ENCODE measurements around the gene PCDHGA8. TPM values are rescaled to one million over a fixed set of nuclear protein-coding genes. Genes with fewer than 3 reads are reported as not detected.

Gene PCDHGA8
- total and polyA plus RNA-seq, 4 donors: 0.13 to 6.8 (median 1.8) TPM

Other genes with a start within 250 kb of the PCDHGA8 start
Only the 30 nearest of the 37 such genes appear.
- gene PCDHB9, start 205.5 kb upstream of the PCDHGA8 start, total RNA-seq: 1 to 10 TPM; 3.0 to 3.8 TPM
- 1 to 10 TPM in 1 of 2 donors, under 1 TPM in 1; 0.25 to 2.1 TPM for gene PCDHB9, start 205.5 kb upstream of the PCDHGA8 start, polyA plus RNA-seq
- gene PCDHB10, start 200.3 kb upstream of the PCDHGA8 start, total RNA-seq: 1 to 10 TPM; 3.6 to 7.7 TPM
- 1 to 10 TPM in 1 of 2 donors, under 1 TPM in 1; 0.25 to 4.5 TPM for gene PCDHB10, start 200.3 kb upstream of the PCDHGA8 start, polyA plus RNA-seq
- gene PCDHB11, start 193.0 kb upstream of the PCDHGA8 start, total RNA-seq: 10 to 100 TPM in 1 of 2 donors, 1 to 10 TPM in 1; 8.1 to 15.3 TPM
- gene PCDHB11, start 193.0 kb upstream of the PCDHGA8 start, polyA plus RNA-seq: 1 to 10 TPM; 2.9 to 4.7 TPM
- gene PCDHB12, start 183.9 kb upstream of the PCDHGA8 start, total RNA-seq: 1 to 10 TPM; 5.7 to 6.7 TPM
- gene PCDHB12, start 183.9 kb upstream of the PCDHGA8 start, polyA plus RNA-seq: 1 to 10 TPM in 1 of 2 donors, under 1 TPM in 1; 0.75 to 2.9 TPM
- 1 to 10 TPM; 4.2 to 6.7 TPM for gene PCDHB13, start 178.7 kb upstream of the PCDHGA8 start, total RNA-seq
- 1 to 10 TPM in 1 of 2 donors, under 1 TPM in 1; 0.75 to 1.3 TPM for gene PCDHB13, start 178.7 kb upstream of the PCDHGA8 start, polyA plus RNA-seq
- 10 to 100 TPM in 1 of 2 donors, 1 to 10 TPM in 1; 7.5 to 10.1 TPM for gene PCDHB14, start 169.3 kb upstream of the PCDHGA8 start, total RNA-seq
- 1 to 10 TPM; 1.0 to 5.0 TPM for gene PCDHB14, start 169.3 kb upstream of the PCDHGA8 start, polyA plus RNA-seq
- 10 to 100 TPM in 1 of 2 donors, 1 to 10 TPM in 1; 8.7 to 10.9 TPM for gene PCDHB15, start 147.2 kb upstream of the PCDHGA8 start, total RNA-seq
- 10 to 100 TPM in 1 of 2 donors, 1 to 10 TPM in 1; 4.4 to 12.1 TPM for gene PCDHB15, start 147.2 kb upstream of the PCDHGA8 start, polyA plus RNA-seq
- 1 to 10 TPM in 1 of 2 donors, under 1 TPM in 1; 0.69 to 1.1 TPM for gene SLC25A2, start 88.6 kb upstream of the PCDHGA8 start, total RNA-seq
- gene SLC25A2, start 88.6 kb upstream of the PCDHGA8 start, polyA plus RNA-seq: not detected
- 10 to 100 TPM; 59.8 to 79.1 TPM for gene TAF7, start 71.8 kb upstream of the PCDHGA8 start, total RNA-seq
- gene TAF7, start 71.8 kb upstream of the PCDHGA8 start, polyA plus RNA-seq: 10 to 100 TPM; 53.5 to 65.3 TPM
- 1 to 10 TPM in 1 of 2 donors, under 1 TPM in 1; 0.91 to 1.6 TPM for gene PCDHGA1, start 62.1 kb upstream of the PCDHGA8 start, total RNA-seq
- 1 to 10 TPM in 1 of 2 donors, not detected in 1; 1.0 TPM for gene PCDHGA1, start 62.1 kb upstream of the PCDHGA8 start, polyA plus RNA-seq
- 10 to 100 TPM in 1 of 2 donors, 1 to 10 TPM in 1; 6.2 to 10.6 TPM for gene PCDHGA2, start 53.9 kb upstream of the PCDHGA8 start, total RNA-seq
- 1 to 10 TPM in 1 of 2 donors, under 1 TPM in 1; 0.75 to 4.2 TPM for gene PCDHGA2, start 53.9 kb upstream of the PCDHGA8 start, polyA plus RNA-seq
- gene PCDHGA3, start 48.8 kb upstream of the PCDHGA8 start, total RNA-seq: 1 to 10 TPM; 4.1 to 7.4 TPM
- 1 to 10 TPM in 1 of 2 donors, under 1 TPM in 1; 0.50 to 2.4 TPM for gene PCDHGA3, start 48.8 kb upstream of the PCDHGA8 start, polyA plus RNA-seq
- gene PCDHGB1, start 42.5 kb upstream of the PCDHGA8 start, total RNA-seq: 1 to 10 TPM; 3.5 to 6.5 TPM
- under 1 TPM; 0.75 to 0.92 TPM for gene PCDHGB1, start 42.5 kb upstream of the PCDHGA8 start, polyA plus RNA-seq
- 10 to 100 TPM in 1 of 2 donors, 1 to 10 TPM in 1; 7.1 to 10.2 TPM for gene PCDHGA4, start 37.6 kb upstream of the PCDHGA8 start, total RNA-seq
- 1 to 10 TPM; 1.3 to 2.0 TPM for gene PCDHGA4, start 37.6 kb upstream of the PCDHGA8 start, polyA plus RNA-seq
- gene PCDHGB2, start 32.6 kb upstream of the PCDHGA8 start, total RNA-seq: 10 to 100 TPM in 1 of 2 donors, 1 to 10 TPM in 1; 6.5 to 11.7 TPM
- gene PCDHGB2, start 32.6 kb upstream of the PCDHGA8 start, polyA plus RNA-seq: 1 to 10 TPM in 1 of 2 donors, under 1 TPM in 1; 0.38 to 1.1 TPM
- gene PCDHGA5, start 28.5 kb upstream of the PCDHGA8 start, total RNA-seq: 10 to 100 TPM in 1 of 2 donors, 1 to 10 TPM in 1; 7.5 to 11.5 TPM
- 1 to 10 TPM in 1 of 2 donors, under 1 TPM in 1; 0.25 to 1.4 TPM for gene PCDHGA5, start 28.5 kb upstream of the PCDHGA8 start, polyA plus RNA-seq
- 1 to 10 TPM; 7.4 to 9.7 TPM for gene PCDHGB3, start 22.4 kb upstream of the PCDHGA8 start, total RNA-seq
- gene PCDHGB3, start 22.4 kb upstream of the PCDHGA8 start, polyA plus RNA-seq: under 1 TPM in 1 of 2 donors, not detected in 1; 0.82 TPM
- 10 to 100 TPM in 1 of 2 donors, 1 to 10 TPM in 1; 8.8 to 12.0 TPM for gene PCDHGA6, start 18.7 kb upstream of the PCDHGA8 start, total RNA-seq
- gene PCDHGA6, start 18.7 kb upstream of the PCDHGA8 start, polyA plus RNA-seq: 1 to 10 TPM in 1 of 2 donors, under 1 TPM in 1; 0.38 to 4.0 TPM
- gene PCDHGA7, start 9.9 kb upstream of the PCDHGA8 start, total RNA-seq: 1 to 10 TPM; 6.4 to 8.0 TPM
- 1 to 10 TPM in 1 of 2 donors, not detected in 1; 2.1 TPM for gene PCDHGA7, start 9.9 kb upstream of the PCDHGA8 start, polyA plus RNA-seq
- 10 to 100 TPM in 1 of 2 donors, 1 to 10 TPM in 1; 7.3 to 10.1 TPM for gene PCDHGB4, start 4.9 kb upstream of the PCDHGA8 start, total RNA-seq
- gene PCDHGB4, start 4.9 kb upstream of the PCDHGA8 start, polyA plus RNA-seq: 1 to 10 TPM in 1 of 2 donors, under 1 TPM in 1; 0.50 to 2.7 TPM
- 10 to 100 TPM; 11.7 to 18.2 TPM for gene PCDHGB5, start 5.3 kb downstream of the PCDHGA8 start, total RNA-seq
- gene PCDHGB5, start 5.3 kb downstream of the PCDHGA8 start, polyA plus RNA-seq: 1 to 10 TPM; 2.0 to 5.0 TPM
- gene PCDHGA9, start 10.1 kb downstream of the PCDHGA8 start, total RNA-seq: 10 to 100 TPM in 1 of 2 donors, 1 to 10 TPM in 1; 8.2 to 13.2 TPM
- gene PCDHGA9, start 10.1 kb downstream of the PCDHGA8 start, polyA plus RNA-seq: 1 to 10 TPM in 1 of 2 donors, under 1 TPM in 1; 0.75 to 1.4 TPM
- 10 to 100 TPM in 1 of 2 donors, 1 to 10 TPM in 1; 9.5 to 14.6 TPM for gene PCDHGB6, start 15.4 kb downstream of the PCDHGA8 start, total RNA-seq
- 1 to 10 TPM in 1 of 2 donors, under 1 TPM in 1; 0.38 to 2.4 TPM for gene PCDHGB6, start 15.4 kb downstream of the PCDHGA8 start, polyA plus RNA-seq
- 10 to 100 TPM in 1 of 2 donors, 1 to 10 TPM in 1; 6.1 to 11.4 TPM for gene PCDHGA10, start 20.4 kb downstream of the PCDHGA8 start, total RNA-seq
- 1 to 10 TPM in 1 of 2 donors, under 1 TPM in 1; 0.61 to 1.1 TPM for gene PCDHGA10, start 20.4 kb downstream of the PCDHGA8 start, polyA plus RNA-seq
- gene PCDHGB7, start 25.0 kb downstream of the PCDHGA8 start, total RNA-seq: 10 to 100 TPM; 12.7 to 24.7 TPM
- 1 to 10 TPM; 2.1 to 3.8 TPM for gene PCDHGB7, start 25.0 kb downstream of the PCDHGA8 start, polyA plus RNA-seq
- gene PCDHGA11, start 28.4 kb downstream of the PCDHGA8 start, total RNA-seq: 1 to 10 TPM; 7.1 to 9.2 TPM
- under 1 TPM; 0.50 to 0.72 TPM for gene PCDHGA11, start 28.4 kb downstream of the PCDHGA8 start, polyA plus RNA-seq
- 10 to 100 TPM in 1 of 2 donors, 1 to 10 TPM in 1; 7.9 to 18.8 TPM for gene PCDHGA12, start 37.9 kb downstream of the PCDHGA8 start, total RNA-seq
- gene PCDHGA12, start 37.9 kb downstream of the PCDHGA8 start, polyA plus RNA-seq: 1 to 10 TPM in 1 of 2 donors, under 1 TPM in 1; 0.75 to 2.5 TPM
- gene PCDHGC3, start 83.3 kb downstream of the PCDHGA8 start, total RNA-seq: 100 to 1,000 TPM in 1 of 2 donors, 10 to 100 TPM in 1; 67.3 to 116 TPM
- gene PCDHGC3, start 83.3 kb downstream of the PCDHGA8 start, polyA plus RNA-seq: 10 to 100 TPM; 23.9 to 99.0 TPM
- 1 to 10 TPM; 2.8 to 6.1 TPM for gene PCDHGC4, start 92.4 kb downstream of the PCDHGA8 start, total RNA-seq
- under 1 TPM; 0.05 to 0.38 TPM for gene PCDHGC4, start 92.4 kb downstream of the PCDHGA8 start, polyA plus RNA-seq
- 1 to 10 TPM; 2.8 to 6.3 TPM for gene PCDHGC5, start 96.4 kb downstream of the PCDHGA8 start, total RNA-seq
- under 1 TPM; 0.25 to 0.84 TPM for gene PCDHGC5, start 96.4 kb downstream of the PCDHGA8 start, polyA plus RNA-seq

Measured in aorta (tissue), 4 donors.